ACC112 (cell line): ENCODE results near the gene GCAT.

ENCODE experiments used
- H2AFZ ChIP-seq: fragments of 200-600 bp; sonication (generic); one replicate; pipeline ENCODE4 v1.6.0; 2017; ENCODE audit warnings: antibody characterized with exemption, low read length; ENCODE audit not compliant: unreplicated experiment
- H3K27ac ChIP-seq: fragments of 200-600 bp; sonication (generic); 2 replicates; pipeline ENCODE4 v1.5.1; 2014; ENCODE audit warnings: low read depth, mild to moderate bottlenecking, antibody characterized with exemption, low read length, moderate library complexity
- H3K27me3 ChIP-seq: fragments of 200-600 bp; sonication (generic); 2 replicates; pipeline ENCODE4 v1.6.1; 2014; ENCODE audit warnings: mild to moderate bottlenecking, antibody characterized with exemption, low read length, moderate library complexity, mixed read lengths; ENCODE audit not compliant: insufficient read depth
- H3K36me3 ChIP-seq: fragments of 200-600 bp; sonication (generic); 2 replicates; pipeline ENCODE4 v1.6.1; 2016; ENCODE audit warnings: mild to moderate bottlenecking, antibody characterized with exemption, low read length, moderate library complexity, mixed read lengths; ENCODE audit not compliant: insufficient read depth
- H3K4me1 ChIP-seq: fragments of 200-600 bp; sonication (generic); one replicate; pipeline ENCODE4 v1.6.1; 2016; ENCODE audit warnings: low read length, mixed read lengths; ENCODE audit not compliant: insufficient read depth, unreplicated experiment, control insufficient read depth
- H3K4me3 ChIP-seq: fragments of 200-600 bp; sonication (generic); 2 replicates; pipeline ENCODE4 v1.5.1; 2014; ENCODE audit warnings: mild to moderate bottlenecking, low read depth, low read length
- H3K79me2 ChIP-seq: fragments of 200-600 bp; sonication (generic); one replicate; pipeline ENCODE4 v1.6.0; 2016; ENCODE audit warnings: low read length; ENCODE audit not compliant: control insufficient read depth, unreplicated experiment, insufficient read depth

GCAT gene

GRCh38 chr22:37846433-37846832 lies 38.7 kb downstream of the GCAT start:
- H3K79me2 ChIP-seq = peaks cover 48% of the 10 kb centered on the region
- H2AFZ ChIP-seq = no peak overlapping the region
- H3K27ac ChIP-seq = no peak overlapping the region
- no peak overlapping the region for H3K4me3 ChIP-seq
- H3K36me3 ChIP-seq = peaks cover 8% of the 10 kb centered on the region; the same call in 1 of the 2 replicates
- peaks cover 23% of the 10 kb centered on the region for H3K4me1 ChIP-seq
- H3K27me3 ChIP-seq = no peaks in the 10 kb centered on the region

DNA sequence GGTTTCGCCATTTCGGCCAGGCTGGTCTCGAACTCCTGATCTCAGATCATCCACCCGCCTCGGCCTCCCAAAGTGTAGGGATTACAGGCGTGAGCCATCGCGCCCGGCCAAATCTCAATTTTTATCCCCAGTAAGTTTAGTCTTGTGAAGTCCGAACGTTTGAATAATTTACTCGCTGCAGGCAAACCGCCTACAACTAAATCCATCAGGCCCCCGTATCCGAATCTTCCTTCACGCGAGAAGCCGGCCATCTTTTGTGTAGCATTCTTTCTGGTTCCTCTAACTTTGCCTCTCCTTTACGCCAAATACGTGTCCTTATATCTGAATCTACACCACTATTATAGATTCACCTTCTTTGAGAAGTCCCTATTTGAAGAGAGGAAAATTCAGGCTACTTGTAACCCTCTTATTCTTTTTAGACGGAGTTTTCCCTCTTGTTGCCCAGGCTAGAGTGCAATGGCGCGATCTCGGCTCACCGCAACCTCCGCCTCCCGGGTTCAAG lies 40.9 kb downstream of the GCAT start:
- Histone ChIP-seq H3K27me3 (no peaks in the 10 kb centered on the region), H3K4me1 (peaks cover 12% of the 10 kb centered on the region), H3K79me2 (peaks cover 40% of the 10 kb centered on the region), H2AFZ (no peak overlapping the region), H3K27ac (peak overlapping the region; percentile 86), H3K36me3 (peaks cover 13% of the 10 kb centered on the region; the same call in 1 of the 2 replicates), H3K4me3 (peak overlapping the region; percentile 100)

- peaks cover 40% of the 10 kb centered on the region for H3K79me2 ChIP-seq
Measured at GRCh38 chr22:37849089-37849751, 41.5 kb downstream of the GCAT start, which contains the start of gene EIF3L. Gene EIF3L, plus strand, starts transcription at chr22:37849419. Its CDS starts 31 bp downstream, at chr22:37849450.

DNA sequence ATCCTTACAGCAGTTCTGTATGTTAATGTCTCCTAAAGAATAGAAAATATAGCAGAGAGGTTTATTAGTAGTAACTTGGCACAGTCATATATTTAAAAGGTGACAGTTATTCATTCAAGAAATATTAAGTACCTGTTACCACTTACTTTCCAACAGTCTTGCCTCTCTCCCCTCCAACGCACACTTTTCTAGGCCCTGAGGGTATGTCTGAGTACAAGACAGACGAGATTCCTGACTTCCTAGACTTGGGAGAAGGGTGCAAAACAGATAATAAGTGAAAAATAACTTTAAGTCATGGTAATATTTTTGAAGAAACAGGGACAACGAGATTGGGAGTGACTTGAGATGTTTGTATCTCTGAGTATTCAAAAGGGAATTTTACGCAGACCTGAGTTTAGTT lies 43.1 kb downstream of the GCAT start:
- peaks cover 46% of the 10 kb centered on the region for H3K79me2 ChIP-seq
- H3K27ac ChIP-seq = no peak overlapping the region
- no peak overlapping the region for H2AFZ ChIP-seq
- H3K4me3 ChIP-seq = peak overlapping the region; percentile 100
- peaks cover 12% of the 10 kb centered on the region for H3K4me1 ChIP-seq
- H3K36me3 ChIP-seq = peaks cover 13% of the 10 kb centered on the region; the same call in 1 of the 2 replicates
- no peaks in the 10 kb centered on the region for H3K27me3 ChIP-seq

More at GRCh38 chr22:37849089-37849751, 41.5 kb downstream of the GCAT start, which contains the start of gene EIF3L:
- peak within 1 kb of the TSS; percentile 86 for H3K27ac ChIP-seq
- H3K4me3 ChIP-seq = peak within 1 kb of the TSS; percentile 100
- peaks cover 13% of the 10 kb centered on the region; the same call in 1 of the 2 replicates for H3K36me3 ChIP-seq
- no peaks in the 10 kb centered on the region for H3K27me3 ChIP-seq
- H3K4me1 ChIP-seq = peaks cover 12% of the 10 kb centered on the region
- no peak within 1 kb of the TSS for H2AFZ ChIP-seq

DNA sequence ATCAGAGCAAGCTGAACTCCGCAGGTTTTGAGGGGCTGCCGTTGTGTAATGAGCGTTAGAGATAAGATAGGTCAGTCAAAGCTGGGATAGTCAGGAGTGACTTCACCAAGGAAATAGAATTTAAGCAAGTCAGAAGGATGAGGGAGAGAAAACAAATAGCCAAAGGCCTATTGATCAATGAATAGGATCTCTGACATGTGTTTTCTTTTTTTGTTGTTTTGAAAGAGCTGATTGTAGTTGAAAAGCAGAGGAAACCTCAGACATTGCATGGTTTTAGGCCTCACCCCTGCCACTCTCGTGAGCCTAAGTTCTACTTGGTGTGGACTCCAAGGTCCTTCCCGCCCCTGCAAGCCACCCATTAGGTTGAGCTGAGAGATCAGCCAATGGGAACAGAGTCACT lies 44.7 kb downstream of the GCAT start:
- peaks cover 13% of the 10 kb centered on the region; the same call in 1 of the 2 replicates for H3K36me3 ChIP-seq
- H3K27me3 ChIP-seq = no peaks in the 10 kb centered on the region
- H3K4me3 ChIP-seq = no peak overlapping the region
- H2AFZ ChIP-seq = no peak overlapping the region
- H3K27ac ChIP-seq = no peak overlapping the region
- peaks cover 46% of the 10 kb centered on the region for H3K79me2 ChIP-seq
- peaks cover 12% of the 10 kb centered on the region for H3K4me1 ChIP-seq

GRCh38 chr22:37854946-37855345 lies 47.2 kb downstream of the GCAT start:
- no peak overlapping the region for H3K4me3 ChIP-seq
- peaks cover 13% of the 10 kb centered on the region; the same call in 1 of the 2 replicates for H3K36me3 ChIP-seq
- H3K79me2 ChIP-seq = peaks cover 29% of the 10 kb centered on the region
- H3K27me3 ChIP-seq = no peaks in the 10 kb centered on the region
- H3K27ac ChIP-seq = no peak overlapping the region
- H3K4me1 ChIP-seq = peaks cover 12% of the 10 kb centered on the region
- no peak overlapping the region for H2AFZ ChIP-seq

DNA sequence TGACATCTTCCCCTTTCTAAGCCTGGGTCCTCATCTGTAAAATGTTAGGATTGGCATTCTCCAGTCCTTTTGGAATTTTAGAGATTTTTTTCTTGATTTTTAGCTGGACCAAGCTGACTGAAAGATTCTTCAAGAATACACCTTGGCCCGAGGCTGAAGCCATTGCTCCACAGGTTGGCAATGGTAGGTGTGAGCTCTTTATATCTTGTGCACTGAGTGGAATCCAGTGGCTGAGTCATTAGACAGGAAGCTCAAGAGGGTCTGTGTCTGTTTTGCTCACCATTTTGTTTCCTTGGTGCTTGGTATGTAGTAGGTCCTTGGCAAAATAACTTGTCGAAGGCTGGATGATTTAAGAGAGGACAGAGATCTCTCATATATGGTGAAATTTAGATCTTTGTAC lies 47.7 kb downstream of the GCAT start:
- Histone ChIP-seq H2AFZ (no peak overlapping the region), H3K27me3 (no peaks in the 10 kb centered on the region), H3K79me2 (peaks cover 24% of the 10 kb centered on the region), H3K4me3 (no peak overlapping the region), H3K36me3 (peaks cover 13% of the 10 kb centered on the region; the same call in 1 of the 2 replicates), H3K4me1 (peaks cover 9% of the 10 kb centered on the region), H3K27ac (no peak overlapping the region)

GRCh38 chr22:37860796-37861421 lies 53.2 kb downstream of the GCAT start:
- H3K27me3 ChIP-seq = no peaks in the 10 kb centered on the region
- no peak overlapping the region for H3K27ac ChIP-seq
- H3K36me3 ChIP-seq = peaks cover 4% of the 10 kb centered on the region
- H3K4me1 ChIP-seq = peaks cover 8% of the 10 kb centered on the region
- no peak overlapping the region for H3K4me3 ChIP-seq
- peaks cover 3% of the 10 kb centered on the region for H3K79me2 ChIP-seq
- no peak overlapping the region for H2AFZ ChIP-seq

DNA sequence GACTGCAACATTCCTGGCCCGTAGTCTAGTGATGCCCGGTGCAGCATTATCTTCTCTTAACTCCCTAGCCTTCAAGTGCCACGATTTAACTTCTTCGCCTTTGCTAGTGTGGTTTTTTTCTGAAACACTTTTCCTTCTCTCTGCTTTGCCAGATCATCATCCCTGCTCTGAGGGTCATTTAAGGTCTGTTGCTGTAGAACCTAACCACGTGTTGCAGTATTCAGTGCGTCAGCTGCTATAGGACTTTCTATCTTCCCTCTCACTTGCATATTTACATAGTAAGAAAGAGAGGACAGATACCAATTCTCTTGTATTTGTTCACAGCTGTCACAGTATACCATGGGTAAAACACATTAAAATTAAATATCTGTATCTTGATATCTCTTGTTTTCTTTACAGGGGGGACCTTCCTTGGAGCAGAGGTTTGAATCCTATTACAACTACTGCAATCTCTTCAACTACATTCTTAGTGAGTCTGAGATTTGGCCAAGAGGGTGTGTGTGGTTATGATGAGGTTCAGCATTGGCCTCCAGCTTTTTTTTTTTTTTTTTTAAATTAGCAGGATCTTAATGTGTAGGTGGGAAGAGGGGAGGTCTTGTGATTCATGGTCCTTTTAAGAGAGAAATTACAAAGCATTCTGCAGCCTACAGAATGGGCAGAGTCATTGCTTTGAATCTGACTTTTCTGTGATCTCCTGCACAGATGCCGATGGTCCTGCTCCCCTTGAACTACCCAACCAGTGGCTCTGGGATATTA lies 55.0 kb downstream of the GCAT start:
- H3K36me3 ChIP-seq = peaks cover 7% of the 10 kb centered on the region
- H3K79me2 ChIP-seq = peaks cover 6% of the 10 kb centered on the region
- H3K4me3 ChIP-seq = no peak overlapping the region
- H3K4me1 ChIP-seq = peaks cover 8% of the 10 kb centered on the region
- no peak overlapping the region for H2AFZ ChIP-seq
- no peak overlapping the region for H3K27ac ChIP-seq
- H3K27me3 ChIP-seq = no peaks in the 10 kb centered on the region

DNA sequence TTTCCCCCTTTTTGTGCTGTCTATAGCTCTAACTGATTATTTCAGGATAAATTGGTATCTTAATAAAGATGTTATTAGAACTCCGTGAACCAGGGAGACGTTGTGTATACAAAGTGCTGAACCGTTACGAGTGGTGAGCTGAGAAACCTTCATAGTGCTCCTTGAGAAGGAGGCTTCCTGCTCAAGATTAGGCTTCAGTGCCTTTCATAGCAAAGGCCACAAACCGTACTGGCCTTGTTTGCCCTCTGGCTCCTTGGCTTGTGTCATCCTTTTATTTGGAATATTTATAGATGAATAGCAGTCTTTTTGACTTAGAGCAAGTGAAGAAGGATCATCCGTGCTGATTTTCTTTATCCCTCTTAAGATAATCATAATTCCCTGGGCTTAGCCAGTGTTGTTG lies 57.8 kb downstream of the GCAT start:
- peaks cover 7% of the 10 kb centered on the region for H3K36me3 ChIP-seq
- no peak overlapping the region for H2AFZ ChIP-seq
- no peak overlapping the region for H3K27ac ChIP-seq
- H3K4me1 ChIP-seq = peaks cover 8% of the 10 kb centered on the region
- no peaks in the 10 kb centered on the region for H3K27me3 ChIP-seq
- H3K4me3 ChIP-seq = no peak overlapping the region
- peaks cover 3% of the 10 kb centered on the region for H3K79me2 ChIP-seq
